ENCODE results near the gene SCN2A. TPM values are rescaled to one million over a fixed set of nuclear protein-coding genes. Genes with fewer than 3 reads are reported as not detected.

SCN2A gene
- total RNA-seq, 1 donor from 2014 or later = 2.9 TPM

DNA sequence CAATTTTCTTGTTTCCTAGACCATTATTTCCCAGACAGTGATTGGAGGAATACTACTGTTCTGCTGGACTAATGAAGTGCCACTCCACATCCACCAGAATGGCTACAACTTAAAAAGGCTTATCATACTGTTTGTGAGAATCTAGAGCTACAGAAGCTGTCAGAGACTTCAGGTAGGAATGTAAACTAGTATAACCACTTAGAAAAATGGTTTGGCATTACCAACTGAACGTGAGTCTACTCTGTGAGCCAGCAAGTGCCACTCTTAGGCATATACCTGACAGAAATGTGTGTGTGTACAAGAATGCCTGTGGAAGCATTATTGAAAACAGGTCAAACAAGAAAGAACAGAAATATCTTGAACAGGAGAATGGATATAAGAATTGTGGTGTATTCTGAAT, 31.1 kb upstream of the SCN2A start:
- H3K36me3 Mint-ChIP-seq = no peaks in the 10 kb centered on the region
- H3K4me1 Mint-ChIP-seq = peaks cover 3% of the 10 kb centered on the region

GRCh38 chr2:165214093-165214492, 25.1 kb upstream of the SCN2A start:
- no peak for DNase-seq (ENCODE audit: low spot score in 2 of 2, unreplicated experiment in 2 of 2)
- Mint-ChIP-seq H3K36me3 (no peaks in the 10 kb centered on the region), H3K27me3 (ENCODE audit: low read depth) (peaks cover 3% of the 10 kb centered on the region), H3K4me3 (no peak overlapping the region), H3K4me1 (no peaks in the 10 kb centered on the region), H3K27ac (no peak overlapping the region), H3K9me3 (no peaks in the 10 kb centered on the region)
- TF ChIP-seq, protein P1, sequence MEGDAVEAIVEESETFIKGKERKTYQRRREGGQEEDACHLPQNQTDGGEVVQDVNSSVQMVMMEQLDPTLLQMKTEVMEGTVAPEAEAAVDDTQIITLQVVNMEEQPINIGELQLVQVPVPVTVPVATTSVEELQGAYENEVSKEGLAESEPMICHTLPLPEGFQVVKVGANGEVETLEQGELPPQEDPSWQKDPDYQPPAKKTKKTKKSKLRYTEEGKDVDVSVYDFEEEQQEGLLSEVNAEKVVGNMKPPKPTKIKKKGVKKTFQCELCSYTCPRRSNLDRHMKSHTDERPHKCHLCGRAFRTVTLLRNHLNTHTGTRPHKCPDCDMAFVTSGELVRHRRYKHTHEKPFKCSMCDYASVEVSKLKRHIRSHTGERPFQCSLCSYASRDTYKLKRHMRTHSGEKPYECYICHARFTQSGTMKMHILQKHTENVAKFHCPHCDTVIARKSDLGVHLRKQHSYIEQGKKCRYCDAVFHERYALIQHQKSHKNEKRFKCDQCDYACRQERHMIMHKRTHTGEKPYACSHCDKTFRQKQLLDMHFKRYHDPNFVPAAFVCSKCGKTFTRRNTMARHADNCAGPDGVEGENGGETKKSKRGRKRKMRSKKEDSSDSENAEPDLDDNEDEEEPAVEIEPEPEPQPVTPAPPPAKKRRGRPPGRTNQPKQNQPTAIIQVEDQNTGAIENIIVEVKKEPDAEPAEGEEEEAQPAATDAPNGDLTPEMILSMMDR (IDR thresholded peaks at IDR 0.05; ENCODE audit: unreplicated experiment) = no peak

More for the DNA sequence above, 31.1 kb upstream of the SCN2A start:
- DNase-seq (ENCODE audit: low spot score in 2 of 2, unreplicated experiment in 2 of 2) = no peak
- peaks cover 4% of the 10 kb centered on the region for H3K27me3 Mint-ChIP-seq (ENCODE audit: low read depth)
- TF ChIP-seq, protein P1 (IDR thresholded peaks at IDR 0.05; ENCODE audit: unreplicated experiment) = no peak
- peaks cover 4% of the 10 kb centered on the region for H3K9me3 Mint-ChIP-seq
- no peak overlapping the region for H3K27ac Mint-ChIP-seq
- no peak overlapping the region for H3K4me3 Mint-ChIP-seq

GRCh38 chr2:165219481-165219880, 19.7 kb upstream of the SCN2A start:
- Mint-ChIP-seq H3K9me3 (no peaks in the 10 kb centered on the region), H3K27ac (no peak overlapping the region), H3K4me1 (no peaks in the 10 kb centered on the region), H3K27me3 (ENCODE audit: low read depth) (peaks cover 21% of the 10 kb centered on the region), H3K36me3 (no peaks in the 10 kb centered on the region), H3K4me3 (no peak overlapping the region)
- TF ChIP-seq, protein P1 (IDR thresholded peaks at IDR 0.05; ENCODE audit: unreplicated experiment) = no peak
- DNase-seq (ENCODE audit: low spot score in 2 of 2, unreplicated experiment in 2 of 2) = no peak

- no peak overlapping the region for H3K4me3 Mint-ChIP-seq
- H3K27me3 Mint-ChIP-seq (ENCODE audit: low read depth) = peaks cover 28% of the 10 kb centered on the region
- DNase-seq (ENCODE audit: low spot score in 2 of 2, unreplicated experiment in 2 of 2) = no peak
- TF ChIP-seq, protein P1 (IDR thresholded peaks at IDR 0.05; ENCODE audit: unreplicated experiment) = no peak
- H3K4me1 Mint-ChIP-seq = no peaks in the 10 kb centered on the region
- H3K36me3 Mint-ChIP-seq = no peaks in the 10 kb centered on the region
- no peak overlapping the region for H3K27ac Mint-ChIP-seq
- H3K9me3 Mint-ChIP-seq = no peaks in the 10 kb centered on the region
Observed at GRCh38 chr2:165224941-165225340, 14.3 kb upstream of the SCN2A start.

GRCh38 chr2:165227571-165227970, 11.6 kb upstream of the SCN2A start:
- Mint-ChIP-seq H3K27me3 (ENCODE audit: low read depth) (peaks cover 30% of the 10 kb centered on the region), H3K4me3 (no peak overlapping the region), H3K27ac (no peak overlapping the region), H3K36me3 (no peaks in the 10 kb centered on the region), H3K4me1 (no peaks in the 10 kb centered on the region), H3K9me3 (no peaks in the 10 kb centered on the region)
- TF ChIP-seq, protein P1 (IDR thresholded peaks at IDR 0.05; ENCODE audit: unreplicated experiment) = no peak
- no peak for DNase-seq (ENCODE audit: low spot score in 2 of 2, unreplicated experiment in 2 of 2)

DNA sequence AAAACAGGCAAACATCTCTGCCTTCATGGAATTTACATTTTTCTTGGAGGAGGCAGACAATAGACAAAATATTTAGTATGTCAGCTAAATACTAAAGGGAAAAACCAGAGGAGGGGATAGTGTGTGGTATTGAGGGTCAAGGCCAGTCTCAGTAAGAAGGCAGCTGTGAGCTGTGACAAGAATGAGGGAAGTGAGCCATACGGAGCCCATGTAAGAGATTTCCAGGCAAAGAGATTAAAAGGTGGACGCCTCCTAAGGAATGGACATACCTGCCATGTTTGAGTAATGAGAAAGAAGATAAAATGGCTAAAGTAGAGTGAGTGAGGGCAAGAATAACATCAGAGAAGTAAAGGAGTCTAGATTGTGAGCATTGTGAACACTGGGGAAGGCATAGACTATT, 2.2 kb upstream of the SCN2A start:
- TF ChIP-seq, protein P1 (IDR thresholded peaks at IDR 0.05; ENCODE audit: unreplicated experiment) = no peak
- Mint-ChIP-seq H3K4me1 (no peaks in the 10 kb centered on the region), H3K9me3 (no peaks in the 10 kb centered on the region), H3K27ac (no peak overlapping the region), H3K36me3 (no peaks in the 10 kb centered on the region), H3K4me3 (no peak overlapping the region), H3K27me3 (ENCODE audit: low read depth) (peaks cover 41% of the 10 kb centered on the region)
- no peak for DNase-seq (ENCODE audit: low spot score in 2 of 2, unreplicated experiment in 2 of 2)

Measured in mesothelial cell of epicardium (in vitro differentiated cells).